Fibroblast of the aortic adventitia (primary cell): ENCODE data around the gene TMEM82. TPM values are rescaled to one million over a fixed set of nuclear protein-coding genes. Genes with fewer than 3 reads are reported as not detected.

Experiments
- DNase-seq: peaks from one replicate; pipeline ENCODE4 v3.0.0-alpha.2; 2010; ENCODE audit warnings: low read depth
- H3K4me3 ChIP-seq: 2 replicates; pipeline ENCODE4 v1.5.1; 2011; ENCODE audit warnings: low read depth, mild to moderate bottlenecking, control low read depth, low read length, moderate library complexity
- total RNA-seq: library from RNA; depleted of rRNA; stranded (reverse); fragments of >200 nt; gene quantifications from 2 replicates; pipeline ENCODE4 v1.2.3, GENCODE V29; 2012; ENCODE audit warnings: low replicate concordance
- TF ChIP-seq, protein P1 (sequence below): IDR thresholded peaks from 2 replicates; pipeline ENCODE4 v1.5.1; 2011; ENCODE audit warnings: mild to moderate bottlenecking, low read length, control low read depth, inconsistent platforms; ENCODE audit not compliant: insufficient read depth

TMEM82 gene
- total RNA-seq, 1 donor: not detected

DNA sequence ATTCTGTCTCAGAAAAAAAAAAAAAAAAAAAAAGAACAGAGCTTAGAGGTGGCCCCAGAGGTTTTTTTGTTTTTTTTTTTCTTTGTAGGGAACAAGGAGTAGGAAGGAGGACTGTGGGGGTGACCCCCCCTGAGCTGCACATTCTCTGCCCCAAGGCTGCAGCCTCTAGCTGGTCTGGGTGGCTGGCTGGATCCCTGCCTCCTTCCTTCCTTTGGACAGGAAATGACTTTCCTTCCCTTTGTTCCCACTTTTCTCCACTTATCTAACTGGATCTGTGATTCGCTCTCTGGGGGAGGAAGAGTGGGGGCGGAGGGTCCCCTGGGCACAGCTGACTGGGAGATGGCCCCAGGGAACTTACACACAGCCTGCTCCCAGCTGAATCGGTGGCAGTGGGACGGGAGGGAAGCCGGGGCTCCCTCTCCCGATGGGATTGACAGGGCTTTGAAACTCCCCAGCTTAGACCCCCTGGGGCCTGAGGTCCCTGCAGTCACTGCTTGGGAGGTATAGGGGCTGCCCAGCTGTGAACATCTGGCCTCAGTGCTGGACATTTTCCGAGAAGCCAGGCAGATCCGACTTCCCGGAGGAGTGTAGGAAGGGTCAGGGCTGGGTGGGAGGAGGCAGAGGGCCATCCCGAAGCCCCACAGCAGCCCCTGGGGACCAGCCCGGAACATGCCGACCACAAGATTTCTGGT, 18.4 kb downstream of the TMEM82 start:
- DNase-seq: peak; percentile 81
- H3K4me3 ChIP-seq: peak overlapping the region; percentile 57
- TF ChIP-seq, protein P1, sequence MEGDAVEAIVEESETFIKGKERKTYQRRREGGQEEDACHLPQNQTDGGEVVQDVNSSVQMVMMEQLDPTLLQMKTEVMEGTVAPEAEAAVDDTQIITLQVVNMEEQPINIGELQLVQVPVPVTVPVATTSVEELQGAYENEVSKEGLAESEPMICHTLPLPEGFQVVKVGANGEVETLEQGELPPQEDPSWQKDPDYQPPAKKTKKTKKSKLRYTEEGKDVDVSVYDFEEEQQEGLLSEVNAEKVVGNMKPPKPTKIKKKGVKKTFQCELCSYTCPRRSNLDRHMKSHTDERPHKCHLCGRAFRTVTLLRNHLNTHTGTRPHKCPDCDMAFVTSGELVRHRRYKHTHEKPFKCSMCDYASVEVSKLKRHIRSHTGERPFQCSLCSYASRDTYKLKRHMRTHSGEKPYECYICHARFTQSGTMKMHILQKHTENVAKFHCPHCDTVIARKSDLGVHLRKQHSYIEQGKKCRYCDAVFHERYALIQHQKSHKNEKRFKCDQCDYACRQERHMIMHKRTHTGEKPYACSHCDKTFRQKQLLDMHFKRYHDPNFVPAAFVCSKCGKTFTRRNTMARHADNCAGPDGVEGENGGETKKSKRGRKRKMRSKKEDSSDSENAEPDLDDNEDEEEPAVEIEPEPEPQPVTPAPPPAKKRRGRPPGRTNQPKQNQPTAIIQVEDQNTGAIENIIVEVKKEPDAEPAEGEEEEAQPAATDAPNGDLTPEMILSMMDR: no peak

DNA sequence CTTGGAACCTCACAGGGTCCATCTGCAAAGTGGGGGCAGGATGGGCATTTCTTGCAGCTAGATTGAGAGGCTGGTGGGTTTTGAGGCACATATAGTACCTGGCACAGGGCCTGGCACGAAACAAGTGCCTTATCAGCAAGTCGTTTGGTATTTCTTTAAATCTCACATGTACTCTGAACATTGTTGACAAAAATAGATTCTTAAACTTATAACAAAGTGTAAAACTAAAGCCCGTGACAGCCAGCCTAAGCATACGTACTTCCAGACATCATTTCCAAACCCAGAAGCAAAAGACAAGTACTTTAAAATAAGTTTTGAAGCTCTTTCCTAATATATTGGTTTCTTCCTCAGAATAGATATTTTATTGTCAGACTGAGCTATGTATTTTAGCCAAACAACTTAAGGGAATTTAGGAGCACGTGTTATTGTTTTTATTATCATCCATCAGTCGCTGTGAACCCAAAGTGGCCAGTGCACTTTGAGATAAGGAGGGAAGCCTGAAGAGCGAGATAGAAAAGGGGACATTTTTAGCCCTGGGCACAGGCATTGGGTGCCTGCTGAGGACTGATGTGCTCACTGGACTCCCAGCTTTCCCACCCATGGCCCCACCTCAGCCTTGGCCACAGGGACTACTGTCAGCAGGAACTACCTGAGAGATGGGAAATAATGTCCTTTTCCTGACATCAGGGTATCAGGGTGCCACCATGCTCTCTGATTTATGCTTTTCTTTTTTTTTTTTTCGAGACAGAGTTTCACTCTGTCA, 19.2 kb downstream of the TMEM82 start:
- TF ChIP-seq, protein P1: no peak
- no peak for DNase-seq
- H3K4me3 ChIP-seq: peak overlapping the region; percentile 57

DNA sequence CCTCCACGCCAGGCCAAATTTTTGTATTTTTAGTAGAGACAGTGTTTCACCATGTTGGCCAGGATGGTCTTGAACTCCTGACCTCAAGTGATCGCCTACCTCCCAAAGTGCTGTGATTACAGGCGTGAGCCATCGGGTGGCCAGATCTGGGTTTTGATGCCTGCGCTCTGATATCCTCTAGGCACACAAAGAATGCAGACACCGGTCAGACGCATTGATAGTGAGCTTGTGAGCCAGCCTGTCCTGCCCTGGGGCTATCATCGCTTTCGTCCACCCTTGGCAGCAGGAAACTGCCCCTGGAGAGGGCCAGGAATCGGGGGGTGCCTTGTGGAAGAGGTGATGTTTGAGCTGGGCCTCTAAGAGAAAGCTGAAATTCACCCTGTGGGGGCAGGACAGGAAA, 20.2 kb downstream of the TMEM82 start:
- DNase-seq: no peak
- TF ChIP-seq, protein P1: no peak
- no peak overlapping the region for H3K4me3 ChIP-seq

DNA sequence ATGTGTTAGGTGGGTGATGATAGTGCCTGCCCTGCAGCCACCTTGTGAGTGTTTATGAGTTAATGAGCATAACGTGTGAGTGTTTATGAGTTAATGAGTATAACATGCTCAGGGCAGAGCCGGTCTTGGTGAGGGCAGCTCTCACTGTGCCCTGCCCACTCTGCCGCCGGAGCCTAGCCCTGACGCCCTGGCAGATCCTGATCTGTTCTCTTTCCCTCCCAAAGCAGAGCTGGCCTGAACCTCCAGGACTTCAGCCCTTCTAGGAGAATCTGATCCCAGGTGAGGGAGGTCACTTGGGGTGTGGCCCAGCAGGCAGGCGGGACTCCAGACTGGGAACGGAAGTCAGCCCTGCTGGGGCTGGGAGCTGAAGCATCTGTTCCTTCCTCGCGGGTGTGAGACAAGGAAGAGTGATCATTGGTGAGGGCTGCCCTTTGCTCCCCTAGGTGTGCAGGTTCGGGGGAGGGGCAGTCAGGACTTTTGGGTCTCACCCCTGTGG, 22.0 kb downstream of the TMEM82 start:
- no peak for DNase-seq
- TF ChIP-seq, protein P1: no peak

DNA sequence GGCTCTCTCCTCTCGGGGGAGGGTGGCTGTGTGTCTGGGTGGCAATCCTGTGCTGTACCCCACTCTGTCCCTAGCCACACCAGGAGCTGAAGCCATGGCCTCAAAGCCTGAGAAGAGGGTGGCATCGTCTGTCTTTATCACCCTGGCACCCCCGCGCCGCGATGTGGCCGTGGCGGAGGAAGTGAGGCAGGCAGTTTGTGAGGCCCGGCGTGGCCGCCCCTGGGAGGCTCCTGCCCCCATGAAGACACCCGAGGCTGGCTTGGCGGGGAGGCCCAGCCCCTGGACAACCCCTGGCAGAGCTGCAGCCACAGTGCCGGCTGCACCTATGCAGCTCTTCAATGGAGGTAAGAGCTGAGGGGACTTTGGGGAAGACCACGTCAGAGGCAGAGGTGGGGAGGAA, 22.6 kb downstream of the TMEM82 start:
- TF ChIP-seq, protein P1: no peak
- DNase-seq: no peak
- H3K4me3 ChIP-seq: no peak overlapping the region

More for the DNA sequence above, 22.0 kb downstream of the TMEM82 start:
- no peak overlapping the region for H3K4me3 ChIP-seq

DNA sequence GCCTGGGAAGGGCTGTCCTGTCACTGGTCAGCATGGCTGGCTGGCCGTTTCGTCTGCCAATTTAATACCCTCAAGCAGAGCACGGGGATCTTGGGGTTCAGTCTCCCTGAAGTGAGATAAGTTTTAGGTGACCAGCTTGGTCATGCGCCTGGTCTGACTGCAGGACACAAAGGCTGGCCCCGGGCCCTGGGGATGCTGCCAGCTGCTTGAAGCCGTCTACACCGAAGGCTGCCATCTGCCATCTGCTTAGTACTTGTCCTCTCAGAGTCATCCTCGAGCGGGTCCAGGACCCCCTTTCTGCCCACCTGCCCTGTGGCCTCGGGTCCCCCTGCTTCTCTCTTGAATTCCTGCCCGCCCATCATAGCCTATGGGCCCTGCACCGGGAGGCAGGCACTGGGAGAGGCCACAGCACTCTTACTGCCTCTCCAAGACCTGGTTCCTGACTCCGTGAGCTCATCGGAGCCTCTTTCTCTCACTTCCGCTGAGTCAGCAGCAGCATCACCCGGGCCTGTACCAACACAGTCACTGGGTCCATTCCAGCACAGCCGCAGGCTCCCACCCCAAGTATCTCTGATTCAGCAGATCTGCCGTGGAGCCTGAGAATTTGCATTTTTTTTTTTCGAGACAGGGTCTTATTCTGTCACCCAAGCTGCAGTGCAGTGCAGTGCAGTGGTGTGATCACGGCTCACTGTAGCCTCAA, 23.3 kb downstream of the TMEM82 start:
- H3K4me3 ChIP-seq: no peak overlapping the region
- peak; percentile 86 for DNase-seq
- TF ChIP-seq, protein P1: no peak
